Upper lobe of left lung (tissue), 6 donors: ENCODE data around the gene IPO8. TPM values are rescaled to one million over a fixed set of nuclear protein-coding genes. Genes with fewer than 3 reads are reported as not detected.

Source experiments
- ATAC-seq, 2 donors: fragments of 200-7000 bp; cut with Tn5 transposase; one replicate each; pipeline ENCODE4 v1.9.1; 2022; ENCODE audit warnings: mild to moderate bottlenecking in 2 of 2, moderate library complexity in 2 of 2; ENCODE audit not compliant: low FRiP score in 2 of 2
- DNase-seq, 2 donors: peaks; one replicate each; pipeline ENCODE4 v3.0.0-alpha.2; 2019 to 2020
- H3K27ac ChIP-seq, 4 donors: fragments of 200-600 bp; sonication (generic); one replicate each; pipeline ENCODE4 v1.5.1; 2016 to 2019
- H3K27me3 ChIP-seq, 4 donors: fragments of 200-600 bp; sonication (generic); one replicate each; pipeline ENCODE4 v1.5.1; 2017 to 2019
- H3K36me3 ChIP-seq, 4 donors: fragments of 200-600 bp; sonication (generic); one replicate each; pipeline ENCODE4 v1.5.1; 2016 to 2019
- H3K4me1 ChIP-seq, 4 donors: fragments of 200-600 bp; sonication (generic); one replicate each; pipeline ENCODE4 v1.5.1; 2018 to 2019
- H3K4me3 ChIP-seq, 4 donors: fragments of 200-600 bp; sonication (generic); one replicate each; pipeline ENCODE4 v1.5.1; 2017 to 2019; ENCODE audit warnings: mild to moderate bottlenecking in 2 of 4, moderate library complexity in 1 of 4
- H3K9me3 ChIP-seq, 4 donors: fragments of 200-600 bp; sonication (generic); one replicate each; pipeline ENCODE4 v1.5.1; 2018 to 2019
- EP300 ChIP-seq, 4 donors: sonication (generic); formaldehyde crosslinking; IDR thresholded peaks; one replicate each; pipeline ENCODE4 v1.5.1; 2017; ENCODE audit warnings: antibody characterized with exemption in 4 of 4, control low read depth in 2 of 4
- POLR2A ChIP-seq, 4 donors: fragments of 450-650 bp; IDR thresholded peaks; one replicate each; pipeline ENCODE4 v1.5.1; 2016 to 2017; ENCODE audit warnings: antibody characterized with exemption in 4 of 4, mild to moderate bottlenecking in 2 of 4
- POLR2AphosphoS5 ChIP-seq, 2 donors: sonication (generic); formaldehyde crosslinking; IDR thresholded peaks; one replicate each; pipeline ENCODE4 v1.5.1; 2017; ENCODE audit warnings: antibody characterized with exemption in 2 of 2
- WGBS, 2 donors: methylation state at CpG; one replicate each; pipeline ENCODE4 v1.1.5; 2017 to 2018; 5-methylcytosine and 5-hydroxymethylcytosine counted together
- total RNA-seq, 6 donors: library from RNA; depleted of rRNA in 4 of 6; stranded (reverse); fragments of >200 nt in 4 of 6; gene quantifications; one replicate each; pipeline versions ENCODE4 v1.1.0 to v1.2.1, GENCODE V29; 2016 to 2021
- TF ChIP-seq, protein P1 (sequence below), 6 experiments: fragments of 450-650 bp in 4 of 6; fragments of 200-600 bp in 2 of 6; sonication (generic) in 2 of 6; IDR thresholded peaks; one replicate each; pipeline ENCODE4 v1.5.1; 2016 to 2019; ENCODE audit warnings: antibody characterized with exemption in 6 of 6
- donor health status: DM: no; HTN: no; CAD: no; lungs with moderate emphysema.
- donor health status: DM: no; HTN: yes; CAD: no; lungs with severe emphysema.

Gene IPO8
- total RNA-seq, 6 donors from 2014 or later = 20.4 to 68.1 (median 48.0) TPM

- DNase-seq (no peak), ATAC-seq (no peak)
- Histone ChIP-seq H3K9me3 (no peaks in the 10 kb centered on the region), H3K27ac (no peak overlapping the region), H3K27me3 (no peaks in the 10 kb centered on the region), H3K4me3 (no peak overlapping the region), H3K36me3 (peaks cover 0 to 21% (median 6%) of the 10 kb centered on the region in 4 donors), H3K4me1 (no peaks in the 10 kb centered on the region)
- WGBS, 2 donors = 88 to 90% methylated on average over 2 of the region's 2 CpGs
- TF ChIP-seq, protein P1, sequence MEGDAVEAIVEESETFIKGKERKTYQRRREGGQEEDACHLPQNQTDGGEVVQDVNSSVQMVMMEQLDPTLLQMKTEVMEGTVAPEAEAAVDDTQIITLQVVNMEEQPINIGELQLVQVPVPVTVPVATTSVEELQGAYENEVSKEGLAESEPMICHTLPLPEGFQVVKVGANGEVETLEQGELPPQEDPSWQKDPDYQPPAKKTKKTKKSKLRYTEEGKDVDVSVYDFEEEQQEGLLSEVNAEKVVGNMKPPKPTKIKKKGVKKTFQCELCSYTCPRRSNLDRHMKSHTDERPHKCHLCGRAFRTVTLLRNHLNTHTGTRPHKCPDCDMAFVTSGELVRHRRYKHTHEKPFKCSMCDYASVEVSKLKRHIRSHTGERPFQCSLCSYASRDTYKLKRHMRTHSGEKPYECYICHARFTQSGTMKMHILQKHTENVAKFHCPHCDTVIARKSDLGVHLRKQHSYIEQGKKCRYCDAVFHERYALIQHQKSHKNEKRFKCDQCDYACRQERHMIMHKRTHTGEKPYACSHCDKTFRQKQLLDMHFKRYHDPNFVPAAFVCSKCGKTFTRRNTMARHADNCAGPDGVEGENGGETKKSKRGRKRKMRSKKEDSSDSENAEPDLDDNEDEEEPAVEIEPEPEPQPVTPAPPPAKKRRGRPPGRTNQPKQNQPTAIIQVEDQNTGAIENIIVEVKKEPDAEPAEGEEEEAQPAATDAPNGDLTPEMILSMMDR (IDR thresholded peaks at IDR 0.05) = no peak
- TF ChIP-seq POLR2A (IDR thresholded peaks at IDR 0.05) = no peak
- TF ChIP-seq EP300 (IDR thresholded peaks at IDR 0.05) = no peak
These were observed 37.4 kb upstream of the IPO8 start for GRCh38 chr12:30732954-30733637.

GRCh38 chr12:30730011-30730410 is 34.3 kb upstream of the IPO8 start:
- ATAC-seq (no peak), DNase-seq (no peak)
- H3K4me3 ChIP-seq = no peak overlapping the region
- no peak overlapping the region for H3K27ac ChIP-seq
- H3K9me3 ChIP-seq = no peaks in the 10 kb centered on the region
- H3K4me1 ChIP-seq = no peaks in the 10 kb centered on the region
- WGBS, 2 donors = 87 to 96% methylated on average over 2 of the region's 2 CpGs
- H3K36me3 ChIP-seq = peaks cover 0 to 31% (median 6%) of the 10 kb centered on the region in 4 donors
- H3K27me3 ChIP-seq = no peaks in the 10 kb centered on the region
- TF ChIP-seq POLR2AphosphoS5 (IDR thresholded peaks at IDR 0.05) (no peak), EP300 (IDR thresholded peaks at IDR 0.05) (no peak), POLR2A (IDR thresholded peaks at IDR 0.05) (no peak)

DNA sequence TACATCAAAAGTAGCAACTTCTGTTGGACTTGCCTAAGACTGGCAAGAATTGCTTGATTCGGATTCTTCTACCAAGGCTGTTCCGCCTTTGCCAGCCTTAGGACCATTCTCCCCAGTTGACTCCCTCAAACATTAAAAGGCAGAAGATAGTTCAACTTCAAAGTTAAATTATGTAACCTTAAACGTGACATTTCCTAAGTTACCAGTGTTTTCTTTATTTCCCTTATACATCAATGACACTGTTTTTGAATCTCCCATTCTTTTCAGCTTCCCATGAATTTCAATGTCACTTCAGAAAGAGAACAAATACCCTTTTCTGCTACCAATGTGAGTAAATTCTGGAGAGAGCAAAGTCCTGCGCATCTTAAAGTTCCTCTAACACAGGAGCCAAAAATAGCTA is 33.9 kb upstream of the IPO8 start:
- H3K4me3 ChIP-seq = no peak overlapping the region
- H3K9me3 ChIP-seq = no peaks in the 10 kb centered on the region
- H3K27ac ChIP-seq = no peak overlapping the region
- no peak for ATAC-seq
- TF ChIP-seq EP300 (IDR thresholded peaks at IDR 0.05) (no peak), POLR2AphosphoS5 (IDR thresholded peaks at IDR 0.05) (no peak), POLR2A (IDR thresholded peaks at IDR 0.05) (no peak)
- TF ChIP-seq, protein P1 (IDR thresholded peaks at IDR 0.05) = no peak
- 94% methylated on average over 4 of the region's 4 CpGs for WGBS, 2 donors
- no peaks in the 10 kb centered on the region for H3K4me1 ChIP-seq
- H3K36me3 ChIP-seq = peaks cover 0 to 36% (median 6%) of the 10 kb centered on the region in 4 donors
- DNase-seq = no peak
- no peaks in the 10 kb centered on the region for H3K27me3 ChIP-seq

DNA sequence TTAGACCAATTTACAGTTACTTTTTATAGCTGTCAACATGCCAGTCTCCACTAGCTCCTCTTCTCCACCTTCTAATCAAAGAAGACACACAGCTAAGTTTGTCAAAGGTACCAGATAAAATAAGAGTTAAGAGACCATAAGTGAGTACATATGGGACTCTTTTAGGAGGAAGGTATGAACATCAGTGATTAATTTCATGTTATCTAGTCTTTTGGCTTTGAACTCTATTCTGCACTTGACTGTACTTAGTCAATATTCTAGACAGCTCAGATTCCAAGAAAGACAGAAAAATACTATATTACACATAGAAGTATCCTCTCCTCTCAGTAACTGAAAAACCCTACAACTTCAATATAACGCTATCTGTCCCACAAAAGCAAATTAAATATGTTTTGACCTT is 31.0 kb upstream of the IPO8 start:
- no peak overlapping the region for H3K4me3 ChIP-seq
- TF ChIP-seq EP300 (IDR thresholded peaks at IDR 0.05) (no peak), POLR2AphosphoS5 (IDR thresholded peaks at IDR 0.05) (no peak), POLR2A (IDR thresholded peaks at IDR 0.05) (no peak)
- TF ChIP-seq, protein P1 (IDR thresholded peaks at IDR 0.05) = no peak
- DNase-seq = no peak
- no peaks in the 10 kb centered on the region for H3K9me3 ChIP-seq
- H3K27ac ChIP-seq = no peak overlapping the region
- no peaks in the 10 kb centered on the region for H3K4me1 ChIP-seq
- H3K36me3 ChIP-seq = peaks cover 0 to 55% (median 10%) of the 10 kb centered on the region in 4 donors
- WGBS, 2 donors = 98 to 100% methylated on average over 1 of the region's 1 CpG
- H3K27me3 ChIP-seq = no peaks in the 10 kb centered on the region
- ATAC-seq = no peak

DNA sequence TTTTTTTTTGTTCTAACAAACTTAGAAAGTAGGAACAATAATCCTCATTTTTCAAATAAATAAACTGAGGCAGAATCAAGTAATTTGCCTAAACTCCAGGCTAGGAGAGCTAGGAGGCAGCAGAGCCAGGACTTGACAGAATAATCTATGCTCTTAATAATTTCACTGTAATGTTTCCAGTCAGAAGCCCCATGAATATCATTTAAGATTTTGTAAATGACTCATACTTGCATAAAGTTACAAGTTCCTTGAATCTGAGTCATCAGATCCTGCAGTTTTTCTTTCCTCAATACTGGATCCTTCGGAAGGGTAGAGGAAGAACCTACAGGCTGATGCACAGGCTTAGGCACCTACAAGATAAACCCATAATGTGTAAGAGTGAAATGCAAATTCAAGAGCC is 30.1 kb upstream of the IPO8 start:
- ATAC-seq (peak in 1 of 2 donors; percentile 43), DNase-seq (no peak)
- Histone ChIP-seq H3K27ac (no peak overlapping the region), H3K36me3 (peaks cover 0 to 57% (median 10%) of the 10 kb centered on the region in 4 donors), H3K4me3 (no peak overlapping the region), H3K4me1 (no peaks in the 10 kb centered on the region), H3K9me3 (no peaks in the 10 kb centered on the region), H3K27me3 (no peaks in the 10 kb centered on the region)
- 63 to 70% methylated on average over 1 of the region's 1 CpG for WGBS, 2 donors
- TF ChIP-seq, protein P1 (IDR thresholded peaks at IDR 0.05) = no peak
- TF ChIP-seq POLR2AphosphoS5 (IDR thresholded peaks at IDR 0.05) (no peak), POLR2A (IDR thresholded peaks at IDR 0.05) (no peak), EP300 (IDR thresholded peaks at IDR 0.05) (no peak)
